ENCODE results near the gene PAK5.

PAK5 gene

DNA sequence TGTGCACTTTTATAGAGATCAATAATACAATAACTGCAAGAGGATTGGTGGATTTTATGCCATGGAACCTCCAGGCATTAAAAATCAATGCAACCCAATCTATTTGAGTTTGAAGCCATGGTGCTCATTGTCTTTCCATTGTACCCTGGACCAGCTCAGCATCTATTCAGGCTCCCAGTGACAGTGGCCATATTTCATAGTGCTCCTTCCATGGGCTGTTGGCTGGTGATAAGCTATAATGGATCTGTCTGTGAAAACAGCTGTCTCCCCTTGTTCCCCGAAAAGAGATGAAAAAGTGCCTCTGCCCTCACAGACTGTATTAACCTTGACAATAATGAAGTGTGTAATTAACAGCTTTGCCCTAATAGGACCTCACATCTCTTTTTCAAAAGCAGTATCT, 250.2 kb downstream of the PAK5 start:
- Mint-ChIP-seq H3K4me1 (ENCODE audit: low read depth) (no peaks in the 10 kb centered on the region), H3K4me3 (no peak overlapping the region), H3K27ac (no peak overlapping the region), H3K27me3 (peaks cover 41% of the 10 kb centered on the region), H3K36me3 (ENCODE audit: low read depth) (no peaks in the 10 kb centered on the region), H3K9me3 (no peaks in the 10 kb centered on the region)
- intact Hi-C loops (cut with micrococcal nuclease): no loop called here

DNA sequence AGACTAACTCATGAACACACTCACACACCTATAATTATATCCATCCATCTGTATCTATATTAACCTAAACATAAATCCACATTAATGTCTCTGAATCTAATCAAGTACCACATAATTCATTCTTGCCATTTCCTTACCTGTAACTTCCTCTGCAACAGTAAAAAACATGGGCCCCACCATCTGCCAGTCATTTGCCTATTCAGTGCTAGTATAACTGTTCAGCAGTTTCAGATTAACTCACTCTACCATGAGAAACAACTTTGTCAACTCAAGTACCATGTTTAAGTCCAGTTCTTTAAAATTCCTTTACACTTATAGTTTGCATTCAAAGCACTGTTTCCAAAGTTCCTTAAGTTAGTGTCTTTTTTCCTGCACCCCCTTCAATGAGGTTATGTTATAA, 255.7 kb downstream of the PAK5 start:
- no peak overlapping the region for H3K4me3 Mint-ChIP-seq
- H3K4me1 Mint-ChIP-seq (ENCODE audit: low read depth): peaks cover 8% of the 10 kb centered on the region
- H3K27me3 Mint-ChIP-seq: peaks cover 15% of the 10 kb centered on the region
- H3K27ac Mint-ChIP-seq: no peak overlapping the region
- intact Hi-C loops (cut with micrococcal nuclease): no loop called here
- H3K9me3 Mint-ChIP-seq: no peaks in the 10 kb centered on the region
- H3K36me3 Mint-ChIP-seq (ENCODE audit: low read depth): no peaks in the 10 kb centered on the region

DNA sequence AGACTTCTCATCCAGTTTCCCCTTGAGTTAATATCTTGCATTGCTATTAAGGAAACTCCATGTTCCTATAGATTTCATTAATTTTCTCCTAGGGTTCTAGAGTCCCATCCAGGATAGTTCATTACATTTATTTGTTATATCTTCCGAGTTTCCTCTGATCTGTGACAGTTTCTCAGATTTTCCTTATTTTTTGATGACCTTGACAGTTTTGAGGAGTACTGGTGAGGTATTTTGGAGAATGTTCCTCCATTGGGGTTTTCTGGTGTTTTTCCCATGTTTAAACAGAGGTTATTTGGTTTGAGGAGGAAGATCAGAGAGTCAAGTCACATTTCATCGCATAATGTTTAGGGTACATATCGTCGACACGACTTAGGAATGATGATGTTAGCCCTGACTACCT, 256.7 kb downstream of the PAK5 start:
- no peaks in the 10 kb centered on the region for H3K36me3 Mint-ChIP-seq (ENCODE audit: low read depth)
- H3K27ac Mint-ChIP-seq: no peak overlapping the region
- no peak overlapping the region for H3K4me3 Mint-ChIP-seq
- intact Hi-C loops (cut with micrococcal nuclease): no loop called here
- peaks cover 8% of the 10 kb centered on the region for H3K4me1 Mint-ChIP-seq (ENCODE audit: low read depth)
- H3K27me3 Mint-ChIP-seq: peaks cover 16% of the 10 kb centered on the region
- H3K9me3 Mint-ChIP-seq: no peaks in the 10 kb centered on the region

- Mint-ChIP-seq H3K9me3 (no peaks in the 10 kb centered on the region), H3K27ac (no peak overlapping the region), H3K4me3 (no peak overlapping the region), H3K4me1 (ENCODE audit: low read depth) (peaks cover 8% of the 10 kb centered on the region), H3K27me3 (peaks cover 14% of the 10 kb centered on the region), H3K36me3 (ENCODE audit: low read depth) (no peaks in the 10 kb centered on the region)
- intact Hi-C loops (cut with micrococcal nuclease): no loop called here
These were observed 257.4 kb downstream of the PAK5 start for GRCh38 chr20:9581509-9581908.

- Mint-ChIP-seq H3K27ac (no peak overlapping the region), H3K36me3 (ENCODE audit: low read depth) (no peaks in the 10 kb centered on the region), H3K4me1 (ENCODE audit: low read depth) (peaks cover 8% of the 10 kb centered on the region), H3K27me3 (peaks cover 26% of the 10 kb centered on the region), H3K4me3 (no peak overlapping the region), H3K9me3 (no peaks in the 10 kb centered on the region)
- intact Hi-C loops (cut with micrococcal nuclease): no loop called here
These were observed 260.3 kb downstream of the PAK5 start for GRCh38 chr20:9578594-9578993.

DNA sequence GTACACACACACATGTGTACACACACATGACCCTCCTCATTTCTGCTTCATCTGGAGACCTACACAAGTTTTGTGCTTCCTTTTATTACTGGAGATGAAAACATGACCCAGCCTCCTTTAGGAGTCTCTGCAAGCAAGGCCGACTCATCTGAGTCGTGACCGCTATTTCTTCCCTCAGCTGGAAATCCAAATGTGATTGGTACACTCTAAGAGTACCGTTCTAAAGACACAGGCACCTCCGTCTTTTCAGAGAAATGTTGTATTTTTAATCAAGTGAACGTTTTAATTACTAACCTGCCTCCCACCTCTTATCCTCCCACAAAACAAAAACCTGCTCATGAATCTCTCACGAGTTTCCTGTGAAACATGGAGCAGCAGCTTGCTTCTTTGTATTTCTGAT, 261.5 kb downstream of the PAK5 start:
- Mint-ChIP-seq H3K27me3 (peaks cover 29% of the 10 kb centered on the region), H3K27ac (no peak overlapping the region), H3K4me1 (ENCODE audit: low read depth) (peaks cover 8% of the 10 kb centered on the region), H3K9me3 (no peaks in the 10 kb centered on the region), H3K36me3 (ENCODE audit: low read depth) (no peaks in the 10 kb centered on the region), H3K4me3 (no peak overlapping the region)
- intact Hi-C loops (cut with micrococcal nuclease): no loop called here

- intact Hi-C loops (cut with micrococcal nuclease): no loop called here
- Mint-ChIP-seq H3K27me3 (peaks cover 31% of the 10 kb centered on the region), H3K4me1 (ENCODE audit: low read depth) (peaks cover 3% of the 10 kb centered on the region)
These were observed 262.2 kb downstream of the PAK5 start for GRCh38 chr20:9576695-9577094.

GRCh38 chr20:9575836-9576235, 263.0 kb downstream of the PAK5 start:
- H3K36me3 Mint-ChIP-seq (ENCODE audit: low read depth): no peaks in the 10 kb centered on the region
- no peak overlapping the region for H3K4me3 Mint-ChIP-seq
- H3K27ac Mint-ChIP-seq: no peak overlapping the region
- no peaks in the 10 kb centered on the region for H3K4me1 Mint-ChIP-seq (ENCODE audit: low read depth)
- H3K9me3 Mint-ChIP-seq: no peaks in the 10 kb centered on the region
- intact Hi-C loops (cut with micrococcal nuclease): no loop called here
- peaks cover 33% of the 10 kb centered on the region for H3K27me3 Mint-ChIP-seq

More at GRCh38 chr20:9576695-9577094, 262.2 kb downstream of the PAK5 start:
- Mint-ChIP-seq H3K4me3 (no peak overlapping the region), H3K27ac (no peak overlapping the region), H3K36me3 (ENCODE audit: low read depth) (no peaks in the 10 kb centered on the region), H3K9me3 (no peaks in the 10 kb centered on the region)

GRCh38 chr20:9574776-9575175, 264.1 kb downstream of the PAK5 start:
- Mint-ChIP-seq H3K9me3 (no peaks in the 10 kb centered on the region), H3K4me1 (ENCODE audit: low read depth) (no peaks in the 10 kb centered on the region), H3K27me3 (peaks cover 37% of the 10 kb centered on the region), H3K27ac (no peak overlapping the region), H3K36me3 (ENCODE audit: low read depth) (no peaks in the 10 kb centered on the region), H3K4me3 (no peak overlapping the region)
- intact Hi-C loops (cut with micrococcal nuclease): no loop called here

DNA sequence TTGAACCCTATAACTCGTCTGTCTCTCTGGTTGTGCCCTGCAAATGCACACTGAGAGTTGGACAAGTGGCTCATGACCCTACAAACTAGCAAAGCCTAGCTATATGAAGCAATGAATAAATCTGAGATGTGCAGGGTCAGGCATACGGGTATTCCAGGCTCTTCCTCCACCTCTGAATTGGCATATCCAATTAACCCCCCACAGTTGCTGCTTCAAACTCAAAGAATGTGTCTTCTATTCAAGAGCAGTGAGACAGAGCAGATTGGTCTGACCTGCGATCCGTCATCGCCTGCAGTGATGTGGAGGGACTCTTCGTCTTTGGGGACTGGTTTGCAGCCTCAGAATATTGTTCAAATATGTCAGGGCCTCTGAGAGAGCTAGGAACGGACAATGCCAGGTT, 264.7 kb downstream of the PAK5 start:
- Mint-ChIP-seq H3K4me3 (no peak overlapping the region), H3K27ac (no peak overlapping the region), H3K27me3 (peaks cover 40% of the 10 kb centered on the region), H3K9me3 (no peaks in the 10 kb centered on the region), H3K36me3 (ENCODE audit: low read depth) (no peaks in the 10 kb centered on the region), H3K4me1 (ENCODE audit: low read depth) (no peaks in the 10 kb centered on the region)
- intact Hi-C loops (cut with micrococcal nuclease): no loop called here

DNA sequence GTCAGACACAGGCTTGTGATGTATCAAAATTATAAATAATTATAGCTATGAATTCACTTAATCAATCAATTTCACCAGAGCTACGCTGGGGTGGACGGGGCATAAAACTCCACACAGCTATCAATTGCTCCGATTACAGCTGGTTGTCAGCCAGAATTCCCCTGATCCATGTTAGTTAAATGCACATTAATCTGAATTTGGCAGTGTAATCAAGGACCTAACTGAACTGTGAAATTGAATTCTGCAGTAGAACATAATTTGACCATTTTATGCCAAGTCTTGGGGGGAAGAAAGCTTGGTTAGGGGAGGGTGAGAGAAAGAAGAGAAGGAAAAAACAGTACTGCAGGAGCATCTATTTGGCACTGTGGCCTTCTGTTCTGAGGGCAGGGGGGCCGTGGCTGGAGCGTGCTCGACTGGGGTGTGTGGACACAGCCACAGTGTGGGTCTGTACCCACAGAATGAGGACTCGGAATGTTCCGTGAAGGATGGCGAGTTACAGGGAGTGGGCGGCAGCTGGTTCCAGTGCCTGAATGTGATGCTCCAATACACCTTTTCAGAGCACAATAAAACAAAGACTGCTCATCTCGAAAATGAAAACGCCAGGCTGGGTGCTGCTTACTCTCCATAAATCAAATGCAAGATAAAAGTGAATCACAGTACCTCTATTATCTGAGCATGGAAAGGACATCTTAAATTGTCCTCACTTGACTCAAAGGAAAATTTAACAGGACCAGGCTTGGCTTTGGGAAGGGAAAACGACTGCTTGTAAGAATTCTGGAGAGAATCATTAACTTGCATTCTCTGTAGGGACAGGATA, 265.3 kb downstream of the PAK5 start:
- no peak overlapping the region for H3K27ac Mint-ChIP-seq
- H3K4me1 Mint-ChIP-seq (ENCODE audit: low read depth): no peaks in the 10 kb centered on the region
- peaks cover 41% of the 10 kb centered on the region for H3K27me3 Mint-ChIP-seq
- no peak overlapping the region for H3K4me3 Mint-ChIP-seq
- no peaks in the 10 kb centered on the region for H3K36me3 Mint-ChIP-seq (ENCODE audit: low read depth)
- no peaks in the 10 kb centered on the region for H3K9me3 Mint-ChIP-seq
- intact Hi-C loops (cut with micrococcal nuclease): no loop called here

DNA sequence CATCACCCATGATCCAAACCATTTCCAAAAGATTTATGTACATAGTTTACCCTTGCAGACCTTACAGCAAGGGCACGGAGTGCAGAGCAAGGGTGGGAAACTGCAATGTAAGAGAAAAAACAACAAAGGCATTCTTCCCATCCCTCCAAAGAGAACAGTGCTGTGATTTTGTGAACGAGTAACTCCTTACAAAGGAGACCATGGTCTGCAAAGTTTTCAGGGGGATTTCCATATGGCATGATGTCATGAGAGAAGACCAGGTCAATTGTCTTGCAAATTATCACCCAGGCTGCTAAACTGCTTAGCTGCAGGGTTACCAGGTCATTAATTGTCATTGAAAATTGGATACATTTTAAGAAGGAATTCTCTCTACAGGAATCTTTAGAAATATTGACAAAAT, 266.2 kb downstream of the PAK5 start:
- Mint-ChIP-seq H3K27ac (no peak overlapping the region), H3K27me3 (peaks cover 46% of the 10 kb centered on the region), H3K4me1 (ENCODE audit: low read depth) (no peaks in the 10 kb centered on the region), H3K4me3 (no peak overlapping the region), H3K36me3 (ENCODE audit: low read depth) (no peaks in the 10 kb centered on the region), H3K9me3 (no peaks in the 10 kb centered on the region)
- intact Hi-C loops (cut with micrococcal nuclease): no loop called here

- no peak overlapping the region for H3K27ac Mint-ChIP-seq
- H3K4me3 Mint-ChIP-seq: no peak overlapping the region
- no peaks in the 10 kb centered on the region for H3K36me3 Mint-ChIP-seq (ENCODE audit: low read depth)
- H3K27me3 Mint-ChIP-seq: peaks cover 41% of the 10 kb centered on the region
- no peaks in the 10 kb centered on the region for H3K9me3 Mint-ChIP-seq
- H3K4me1 Mint-ChIP-seq (ENCODE audit: low read depth): no peaks in the 10 kb centered on the region
- intact Hi-C loops (cut with micrococcal nuclease): no loop called here
These were observed 267.1 kb downstream of the PAK5 start for GRCh38 chr20:9571783-9572182.

DNA sequence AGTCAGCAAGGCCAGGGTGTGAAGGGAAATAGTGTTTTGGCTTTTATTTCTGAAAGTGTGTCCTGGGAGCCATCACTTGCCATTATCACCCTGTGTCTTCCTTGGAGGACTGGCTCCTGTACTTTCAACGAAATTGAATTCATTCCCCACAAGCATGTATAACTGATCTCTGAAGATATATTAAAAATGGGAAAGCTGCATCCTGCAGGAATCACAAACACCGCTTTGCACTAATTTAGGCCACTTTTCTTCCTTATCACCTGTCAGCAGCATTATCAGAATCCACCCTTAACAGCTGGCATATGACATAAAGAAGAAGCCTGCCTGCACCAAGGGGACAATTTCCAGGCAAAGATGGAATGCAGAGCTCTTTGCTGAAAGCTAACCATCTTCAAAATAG, 268.3 kb downstream of the PAK5 start:
- intact Hi-C loops (cut with micrococcal nuclease): no loop called here
- Mint-ChIP-seq H3K4me3 (no peak overlapping the region), H3K27ac (no peak overlapping the region), H3K4me1 (ENCODE audit: low read depth) (no peaks in the 10 kb centered on the region), H3K27me3 (peaks cover 50% of the 10 kb centered on the region), H3K36me3 (ENCODE audit: low read depth) (no peaks in the 10 kb centered on the region), H3K9me3 (no peaks in the 10 kb centered on the region)

- intact Hi-C loops (cut with micrococcal nuclease): no loop called here
- no peaks in the 10 kb centered on the region for H3K4me1 Mint-ChIP-seq (ENCODE audit: low read depth)
- H3K36me3 Mint-ChIP-seq (ENCODE audit: low read depth): no peaks in the 10 kb centered on the region
- H3K27ac Mint-ChIP-seq: no peak overlapping the region
- peaks cover 48% of the 10 kb centered on the region for H3K27me3 Mint-ChIP-seq
- H3K9me3 Mint-ChIP-seq: no peaks in the 10 kb centered on the region
- no peak overlapping the region for H3K4me3 Mint-ChIP-seq
These were observed 271.9 kb downstream of the PAK5 start for GRCh38 chr20:9566977-9567376.
